ENCODE data around the gene NAB1.

Gene NAB1

DNA sequence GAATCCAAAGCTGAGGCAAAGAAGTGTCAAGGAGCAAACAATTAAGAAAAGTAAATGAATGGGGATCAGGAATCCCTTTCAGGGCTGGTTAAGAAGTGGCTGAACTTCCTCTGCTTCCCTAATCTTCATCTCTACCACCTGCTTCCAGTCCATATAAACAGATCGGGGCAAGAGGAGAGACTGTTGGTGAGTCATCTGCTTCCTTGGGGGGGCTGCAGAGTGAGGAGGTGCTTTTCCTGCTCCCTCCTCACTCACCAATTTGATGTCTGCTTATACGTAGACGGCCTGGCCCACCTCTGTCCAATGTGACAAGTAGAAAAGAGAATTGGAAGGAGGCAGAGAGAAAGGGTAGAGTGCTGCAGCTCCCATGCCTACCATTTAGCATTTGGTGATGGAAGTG lies 68.4 kb downstream of the NAB1 start:
- DNase-seq: no peak

DNA sequence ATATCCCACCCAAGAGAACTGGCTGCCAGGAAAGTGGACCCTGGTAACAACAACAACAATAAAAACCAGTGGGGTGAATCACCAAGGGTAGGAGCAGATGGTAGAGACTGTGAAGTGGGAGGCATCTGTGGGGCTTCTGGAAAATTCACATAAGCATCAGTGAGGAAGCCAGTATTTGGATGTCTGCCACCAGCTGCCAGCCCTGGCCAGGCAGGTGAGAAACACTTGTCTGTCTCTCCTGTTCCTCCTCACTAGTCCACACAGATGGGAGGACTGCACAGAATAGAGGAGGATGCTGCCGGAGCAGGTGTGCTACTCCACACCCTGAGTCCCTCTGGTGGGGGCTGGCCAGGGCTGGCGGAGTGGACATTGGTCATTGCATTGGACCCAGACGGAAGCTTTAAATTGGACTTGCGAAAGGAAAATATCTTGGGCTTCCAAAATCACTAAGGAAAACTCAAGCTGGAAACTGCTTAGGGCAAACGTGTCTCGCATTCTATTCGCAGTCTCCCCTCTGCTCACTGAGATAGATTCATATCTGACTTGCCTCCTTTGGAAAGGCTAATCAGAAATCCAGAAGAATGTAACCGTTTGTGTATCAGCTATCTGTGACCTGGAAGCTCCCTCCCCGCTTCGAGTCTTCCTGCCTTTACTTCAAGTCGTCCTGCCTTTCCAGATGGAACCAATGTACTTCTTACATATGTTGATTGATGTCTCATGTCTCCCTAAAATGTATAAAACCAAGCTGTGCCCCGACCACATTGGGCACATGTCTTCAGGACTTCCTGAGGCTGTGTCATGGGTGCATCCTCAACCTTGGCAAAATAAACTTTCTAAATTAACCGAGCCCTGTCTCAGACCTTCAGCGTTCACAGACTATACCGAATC lies 69.1 kb downstream of the NAB1 start:
- no peak for DNase-seq

DNA sequence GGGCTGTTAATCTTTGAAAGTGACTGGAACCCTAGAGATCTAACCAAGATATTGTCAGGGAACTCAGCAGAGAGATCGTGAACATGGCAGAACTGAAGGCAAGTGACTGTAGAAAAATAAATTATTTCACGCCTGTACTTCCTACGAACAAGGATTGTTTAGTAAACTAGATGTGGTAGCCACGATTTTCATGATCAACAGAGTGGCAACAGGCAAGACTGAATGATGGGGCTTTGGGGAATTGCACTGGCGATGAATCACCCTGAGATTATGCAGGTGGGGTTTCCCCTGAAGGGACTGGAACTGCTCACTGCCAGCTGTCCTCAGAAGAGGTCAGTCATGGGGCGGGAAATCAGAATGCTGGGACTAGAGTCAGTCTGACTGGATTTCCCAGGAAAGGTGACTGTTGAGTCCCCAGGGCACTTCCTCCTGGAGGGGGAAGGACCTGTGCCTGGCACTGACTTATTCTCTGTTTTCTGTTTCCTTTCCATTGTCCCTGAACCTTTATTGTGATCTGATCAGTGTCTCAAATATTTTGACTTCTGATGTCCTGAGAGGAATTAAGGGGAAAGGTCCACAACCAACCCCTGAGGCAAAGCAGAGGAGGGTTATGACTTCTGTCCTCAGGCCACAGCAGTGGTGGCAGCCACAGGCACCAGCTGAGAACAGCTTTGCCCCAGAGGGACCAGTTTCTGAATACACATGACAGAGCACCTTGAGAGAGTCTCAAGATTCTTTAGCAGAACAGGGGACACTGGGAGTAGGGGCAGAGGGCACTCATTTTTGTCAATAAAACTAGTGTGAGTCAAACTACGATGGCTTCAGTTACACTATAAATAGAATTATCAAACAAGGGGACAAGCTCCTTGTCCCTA lies 70.0 kb downstream of the NAB1 start:
- DNase-seq: no peak

DNA sequence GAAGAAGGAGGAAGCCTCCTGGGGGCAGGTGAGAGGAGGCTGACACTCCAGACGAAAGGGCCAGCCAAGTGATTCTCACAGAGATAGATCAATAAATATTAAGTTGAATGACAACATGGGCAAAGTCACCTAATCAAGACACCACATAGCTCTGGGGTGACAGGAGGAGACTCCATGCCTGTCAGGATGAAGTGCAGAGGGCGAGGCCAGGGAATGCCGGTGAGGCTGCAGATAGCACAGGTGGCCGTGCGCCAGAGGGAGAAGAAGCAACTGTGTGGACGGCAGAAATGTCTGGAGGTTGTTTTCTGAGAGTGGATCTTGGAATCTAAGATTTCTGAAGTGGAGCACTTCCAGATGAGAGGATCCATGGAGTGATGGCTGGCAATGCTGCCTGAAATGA lies 71.4 kb downstream of the NAB1 start:
- DNase-seq: no peak

DNA sequence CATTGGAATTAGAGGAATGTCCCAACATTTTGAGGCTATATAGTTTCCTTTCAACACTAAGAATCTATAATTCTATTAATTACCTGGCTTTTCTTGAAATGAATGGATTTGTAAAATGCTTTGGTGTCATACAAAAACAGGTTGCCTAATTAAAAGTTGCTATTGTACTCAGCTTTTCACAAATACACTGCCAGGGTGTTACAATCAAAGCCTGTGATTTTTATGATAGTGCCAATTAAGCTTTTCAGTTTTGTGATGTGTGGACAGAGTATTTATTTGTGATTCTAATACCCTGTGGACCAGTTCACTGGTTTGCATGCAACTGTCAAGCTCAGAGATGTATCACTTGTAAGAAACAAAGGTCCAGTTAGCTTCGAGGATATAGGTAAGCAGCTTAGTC lies 71.8 kb downstream of the NAB1 start:
- DNase-seq: no peak

DNA sequence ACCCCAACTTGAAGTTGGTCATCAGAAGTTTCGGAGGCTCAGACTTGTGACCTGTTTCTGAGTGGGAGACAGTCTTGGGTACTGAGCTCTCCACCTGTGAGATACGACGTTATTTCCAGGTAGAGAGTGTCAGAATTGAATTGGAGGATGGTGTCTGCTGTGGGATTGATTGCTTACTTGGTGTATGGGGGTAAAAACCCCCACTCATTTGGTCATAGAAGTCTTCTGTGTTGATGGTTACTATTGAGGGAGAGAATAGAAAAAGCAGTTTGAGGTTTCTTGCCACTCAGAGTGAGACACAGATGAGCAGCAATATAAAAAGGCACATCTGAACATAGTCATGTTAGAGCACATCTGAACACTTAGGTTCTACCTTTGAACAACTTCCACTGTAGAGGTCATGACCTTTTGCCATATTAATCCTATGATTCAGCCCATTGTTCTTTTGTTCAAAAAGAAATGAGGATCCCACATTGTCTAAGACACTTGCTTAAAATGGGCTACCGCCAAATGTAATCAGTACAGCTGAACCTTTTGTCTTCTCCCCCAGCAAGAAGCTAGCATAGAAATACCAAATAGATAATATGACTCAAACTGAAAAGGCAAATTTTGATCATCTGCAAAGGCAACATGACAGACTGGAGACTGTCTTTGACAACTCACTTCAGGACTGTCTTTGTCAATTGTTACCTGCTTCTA lies 73.3 kb downstream of the NAB1 start:
- no peak for DNase-seq

DNA sequence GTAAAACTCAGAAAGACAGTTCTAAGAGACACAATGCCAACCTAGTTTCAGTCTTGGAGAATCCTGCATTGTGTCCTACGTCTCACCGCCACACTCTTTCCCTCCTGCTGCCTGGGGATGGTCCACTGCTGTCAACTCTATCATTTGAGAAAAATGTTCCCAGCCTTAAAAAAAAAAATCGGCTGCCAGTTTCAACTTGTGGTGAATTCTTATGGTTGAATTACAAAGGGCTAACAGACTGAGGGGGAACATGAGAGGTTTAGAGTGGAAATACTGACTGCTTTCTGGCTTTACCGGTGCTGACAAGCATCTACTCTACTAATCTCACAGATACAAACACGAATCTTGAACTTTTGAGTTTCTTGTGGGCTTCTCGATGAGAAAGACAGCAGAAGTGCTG lies 74.0 kb downstream of the NAB1 start:
- DNase-seq: no peak

DNA sequence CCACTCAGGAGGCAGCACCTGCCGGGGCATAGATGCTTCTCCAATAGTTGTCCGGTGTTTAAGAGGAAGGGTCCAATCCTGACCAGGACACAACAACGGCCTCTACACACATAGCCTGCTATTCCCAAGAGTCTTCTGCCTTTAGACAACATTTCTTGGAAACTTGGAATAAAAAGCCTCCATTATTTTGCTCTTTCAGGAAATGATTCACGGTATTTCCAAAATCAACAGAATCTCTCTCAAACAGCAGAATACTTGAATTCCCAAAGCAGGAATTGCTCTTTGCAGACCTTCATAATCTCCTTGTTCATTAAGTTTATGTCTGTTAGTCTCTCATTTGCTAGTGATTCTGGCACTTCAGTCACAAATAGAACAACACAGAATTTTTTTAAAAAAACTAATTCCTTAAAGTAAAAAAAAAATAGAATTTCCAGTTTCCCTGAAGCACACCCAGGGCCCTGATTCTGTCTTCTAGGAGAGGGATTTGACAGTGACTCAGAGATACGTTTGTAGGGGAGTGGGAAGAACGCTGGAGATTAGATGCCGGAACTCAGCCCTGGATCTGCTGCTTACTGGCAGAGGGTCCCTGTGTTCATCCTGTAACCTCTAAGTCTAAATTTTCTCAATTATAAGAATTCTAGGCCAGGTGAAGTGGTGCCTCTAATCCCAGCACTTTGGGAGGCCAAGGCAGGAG lies 74.7 kb downstream of the NAB1 start:
- DNase-seq: no peak

DNA sequence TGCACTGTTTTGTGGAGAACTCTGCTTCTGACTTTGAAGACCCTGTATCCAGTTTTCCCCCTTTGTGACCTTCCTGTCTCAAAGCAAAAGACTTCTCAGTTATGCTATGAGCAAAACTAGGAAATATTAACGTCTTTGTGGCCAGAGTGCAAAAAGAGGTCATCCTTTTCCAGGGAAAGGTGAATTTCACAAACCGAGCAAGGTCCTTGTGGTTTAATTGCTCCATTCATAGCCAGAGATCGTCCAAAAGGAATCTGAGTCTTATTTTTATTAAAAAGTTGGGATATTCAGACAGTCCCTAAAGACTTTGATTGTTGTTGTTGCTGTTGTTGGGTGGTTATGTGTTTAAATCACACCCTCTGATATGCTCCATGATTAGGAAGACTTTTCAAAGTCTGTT lies 77.4 kb downstream of the NAB1 start:
- no peak for DNase-seq

DNA sequence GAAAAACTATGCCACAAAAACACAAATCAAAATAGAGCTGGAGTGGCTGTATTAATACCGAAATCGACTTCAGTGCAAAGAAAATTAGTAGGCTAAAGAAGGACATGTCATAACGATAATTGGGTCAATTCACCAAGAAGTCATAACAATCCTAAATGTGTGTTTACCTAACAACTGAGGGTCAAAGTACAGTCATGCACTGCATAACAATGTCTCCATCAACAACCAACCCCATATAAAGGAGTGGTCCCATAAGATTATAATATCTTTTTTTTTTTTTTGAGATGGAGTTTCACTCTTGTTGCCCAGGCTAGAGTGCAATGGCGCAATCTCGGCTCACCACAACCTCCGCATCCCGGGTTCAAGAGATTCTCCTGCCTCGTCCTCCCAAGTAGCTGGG lies 87.5 kb downstream of the NAB1 start:
- no peak for DNase-seq

DNA sequence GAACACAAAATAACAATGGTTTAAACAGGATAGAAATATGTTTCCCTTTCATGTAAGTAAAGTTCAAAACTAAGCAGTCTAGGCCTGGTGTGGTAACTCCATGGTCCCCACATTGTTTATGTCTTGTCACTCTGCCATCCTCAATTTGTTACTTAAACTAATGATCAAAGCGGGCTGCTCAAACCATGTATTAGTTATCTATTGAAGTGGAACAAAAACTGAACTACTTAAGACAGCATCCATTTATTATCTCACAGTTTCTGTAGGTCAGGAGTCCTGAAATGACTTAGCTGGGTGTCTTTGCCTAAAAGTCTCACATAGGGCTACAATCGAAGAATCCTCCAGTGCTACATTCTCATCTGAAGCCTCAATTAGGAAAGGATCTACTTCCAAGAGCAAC lies 91.6 kb downstream of the NAB1 start:
- no peak for DNase-seq
